Measurements from ENCODE around the gene CLSTN2. TPM values are rescaled to one million over a fixed set of nuclear protein-coding genes. Genes with fewer than 3 reads are reported as not detected.

Gene CLSTN2
- total and polyA plus RNA-seq, 2 of the 8 experiments (the other 6 are each of a cell fraction or from before 2014, with no cell fraction given) = 0.39 to 0.52 TPM

- WGBS, 2 experiments (ENCODE audit: extremely low coverage in 1 of 2, insufficient coverage in 1 of 2, insufficient read length in 1 of 2, insufficient replicate concordance in 2 of 2, low coverage in 1 of 2, low lambda C conversion rate in 2 of 2, missing lambda C conversion rate in 1 of 2) = 80% methylated on average over 3 of the region's 3 CpGs; no CpG with 5 or more reads in 1 of the 2 experiments
- no peak overlapping the region for H3K23ac ChIP-seq (ENCODE audit: insufficient read length)
- no peak overlapping the region for H2BK15ac ChIP-seq (ENCODE audit: low read length)
- H2BK12ac ChIP-seq (ENCODE audit: low read depth, low read length) = no peak overlapping the region
- peaks cover 0 to 3% of the 10 kb centered on the region in 2 experiments; a peak in 1 of 4 replicates for H3K9me3 ChIP-seq (ENCODE audit: insufficient read depth in 2 of 2, low read depth in 1 of 2, low read length in 1 of 2)
- H2BK120ac ChIP-seq (replicated peaks; ENCODE audit: low read depth, low read length) = no peak overlapping the region
- no peaks in the 10 kb centered on the region for H3K27me3 ChIP-seq (replicated peaks in 1 of 4; ENCODE audit: control insufficient read depth in 3 of 4, extremely low read depth in 1 of 4, insufficient read depth in 3 of 4, low read length in 3 of 4)
- H4K91ac ChIP-seq (replicated peaks; ENCODE audit: insufficient read length, low read length) = no peak overlapping the region
- no peak overlapping the region for H3K56ac ChIP-seq (replicated peaks; ENCODE audit: insufficient read length, low read depth, low read length)
- no peaks in the 10 kb centered on the region; the same call in 1 of the 2 replicates for H3K79me1 ChIP-seq (ENCODE audit: low read depth, low read length)
- H3K9ac ChIP-seq (replicated peaks in 1 of 4; ENCODE audit: extremely low read depth in 1 of 4, low read depth in 3 of 4, low read length in 3 of 4) = no peak overlapping the region
- no peak overlapping the region for H3K4ac ChIP-seq (replicated peaks; ENCODE audit: insufficient read length, low read depth, low read length)
- no peak overlapping the region for H3K14ac ChIP-seq (ENCODE audit: insufficient read length)
- H3K23me2 ChIP-seq (ENCODE audit: low read depth, low read length) = no peaks in the 10 kb centered on the region
- ChIA-PET POLR2A (ENCODE audit: partially characterized antibody) (no interaction called here), CTCF (ENCODE audit: partially characterized antibody) (no interaction called here)
- FAIRE-seq (no peak), DNase-seq (ENCODE audit: low read depth in 1 of 2, low spot score in 2 of 2) (no peak)
- H3K4me2 ChIP-seq (ENCODE audit: insufficient read depth in 1 of 2, low read depth in 2 of 2, low read length in 2 of 2) = no peak overlapping the region
- no peak overlapping the region for H3K18ac ChIP-seq (ENCODE audit: extremely low read depth, low read length)
- no peak overlapping the region for H2AK5ac ChIP-seq (ENCODE audit: low read depth, low read length)
- H3K4me3 ChIP-seq (ENCODE audit: extremely low read depth in 1 of 4, insufficient read depth in 2 of 4, low read depth in 3 of 4, low read length in 4 of 4) = no peak overlapping the region
- H2AFZ ChIP-seq (ENCODE audit: low read length) = no peak overlapping the region
- no peaks in the 10 kb centered on the region for H3K4me1 ChIP-seq (replicated peaks in 1 of 4; ENCODE audit: control insufficient read depth in 3 of 4, insufficient read depth in 4 of 4, low read length in 3 of 4)
- no peaks in the 10 kb centered on the region for H3K79me2 ChIP-seq (ENCODE audit: control insufficient read depth in 1 of 2, insufficient read depth in 2 of 2, low read length in 2 of 2)
- H4K5ac ChIP-seq (ENCODE audit: insufficient read length, low read depth, low read length) = no peak overlapping the region
- H4K8ac ChIP-seq (ENCODE audit: extremely low read depth, insufficient read depth, low read length) = no peak overlapping the region; the same call in 1 of the 2 replicates
- TF ChIP-seq SP4 (IDR thresholded peaks at IDR 0.05; ENCODE audit: low read length) = no peak
- no peak for TF ChIP-seq SP2 (IDR thresholded peaks at IDR 0.05; ENCODE audit: low read length)
- TF ChIP-seq TEAD4 (IDR thresholded peaks at IDR 0.05; ENCODE audit: low read depth, low read length) = no peak
- TF ChIP-seq E2F6 (IDR thresholded peaks at IDR 0.05) = no peak
- H3K36me3 ChIP-seq (ENCODE audit: control insufficient read depth in 2 of 4, insufficient read depth in 4 of 4, low read length in 3 of 4) = no peaks in the 10 kb centered on the region
- no peaks in the 10 kb centered on the region for H4K20me1 ChIP-seq (replicated peaks in 1 of 2; ENCODE audit: control insufficient read depth in 1 of 2, insufficient read depth in 2 of 2, low read length in 2 of 2)
- H3K27ac ChIP-seq (ENCODE audit: low read depth, low read length) = no peak overlapping the region
- H2BK20ac ChIP-seq (ENCODE audit: low read length) = no peak overlapping the region
- H2BK5ac ChIP-seq (ENCODE audit: low read depth, low read length) = no peak overlapping the region
These were observed 602.7 kb downstream of the CLSTN2 start for GRCh38 chr3:140537727-140538082.

Measured in H1 (cell line).